SK-N-SH treated with all-trans-retinoic acid at 6 μM for 48 hours (cell line): ENCODE data around the gene SYTL3.

ENCODE experiments used
- BACH2 ChIP-seq: fragments of 250-450 bp; sonication (Bioruptor Pico); IDR thresholded peaks from 2 replicates; pipeline ENCODE4 v1.9.0; 2021; ENCODE audit warnings: mild to moderate bottlenecking, borderline replicate concordance
- CREB5 ChIP-seq: fragments of 250-450 bp; sonication (Bioruptor Pico); IDR thresholded peaks from 2 replicates; pipeline ENCODE4 v1.5.1; 2020; ENCODE audit warnings: low read depth, mild to moderate bottlenecking, moderate library complexity
- CSRNP3 ChIP-seq: fragments of 250-450 bp; sonication (Bioruptor Pico); IDR thresholded peaks from 2 replicates; pipeline ENCODE4 v1.5.1; 2021; ENCODE audit warnings: mild to moderate bottlenecking, moderate library complexity
- PATZ1 ChIP-seq: fragments of 250-450 bp; sonication (Bioruptor Pico); IDR thresholded peaks from 2 replicates; pipeline ENCODE4 v1.8.0; 2020; ENCODE audit warnings: mild to moderate bottlenecking, moderate library complexity, borderline replicate concordance
- PPARA ChIP-seq: fragments of 250-450 bp; sonication (Bioruptor Pico); IDR thresholded peaks from 2 replicates; pipeline ENCODE4 v1.5.0; 2020; ENCODE audit warnings: mild to moderate bottlenecking, borderline replicate concordance
- RARB ChIP-seq: fragments of 250-450 bp; sonication (Bioruptor Pico); IDR thresholded peaks from 2 replicates; pipeline ENCODE4 v1.8.0; 2021; ENCODE audit warnings: mild to moderate bottlenecking, moderate library complexity
- SNAI2 ChIP-seq: fragments of 250-450 bp; sonication (Bioruptor Pico); IDR thresholded peaks from 2 replicates; pipeline ENCODE4 v1.5.0; 2020; ENCODE audit warnings: mild to moderate bottlenecking, moderate library complexity
- TOX ChIP-seq: fragments of 250-450 bp; sonication (Bioruptor Pico); IDR thresholded peaks from 2 replicates; pipeline ENCODE4 v1.8.0; 2021; ENCODE audit warnings: mild to moderate bottlenecking, moderate library complexity, borderline replicate concordance
- TSHZ2 ChIP-seq: fragments of 250-450 bp; sonication (Bioruptor Pico); IDR thresholded peaks from 2 replicates; pipeline ENCODE4 v1.5.0; 2020; ENCODE audit warnings: mild to moderate bottlenecking, moderate library complexity
- ZFP3 ChIP-seq: fragments of 250-450 bp; sonication (Bioruptor Pico); IDR thresholded peaks from 2 replicates; pipeline ENCODE4 v1.5.0; 2020; ENCODE audit warnings: mild to moderate bottlenecking, moderate library complexity
- ZFP30 ChIP-seq: fragments of 450-650 bp; formaldehyde crosslinking; IDR thresholded peaks from 2 replicates; pipeline ENCODE4 v1.5.0; 2022; ENCODE audit warnings: mild to moderate bottlenecking, moderate library complexity

GRCh38 chr6:158780988-158781691 lies 131.3 kb downstream of the SYTL3 start:
- no peak for TF ChIP-seq PATZ1
- no peak for TF ChIP-seq CREB5 (CRISPR knock-in tag)
- TF ChIP-seq ZFP3 (CRISPR knock-in tag) = no peak
- TF ChIP-seq RARB (CRISPR knock-in tag) = no peak
- TF ChIP-seq TOX (CRISPR knock-in tag) = no peak
- no peak for TF ChIP-seq SNAI2 (CRISPR knock-in tag)
- TF ChIP-seq BACH2 (CRISPR knock-in tag) = no peak
- TF ChIP-seq TSHZ2 (CRISPR knock-in tag) = no peak
- TF ChIP-seq ZFP30 (CRISPR knock-in tag) = no peak
- no peak for TF ChIP-seq PPARA (CRISPR knock-in tag)
- no peak for TF ChIP-seq CSRNP3 (CRISPR knock-in tag)
